Heart right ventricle (tissue), 16 donors: ENCODE data around the gene NKX6-1. TPM values are rescaled to one million over a fixed set of nuclear protein-coding genes. Genes with fewer than 3 reads are reported as not detected.

Source experiments
- ATAC-seq, 8 donors: fragments of 200-7000 bp; cut with Tn5 transposase; one replicate each; pipeline ENCODE4 v1.9.1; 2020; ENCODE audit warnings: mild to moderate bottlenecking in 8 of 8, moderate library complexity in 8 of 8, moderate number of reproducible peaks in 1 of 8
- DNase-seq, 2 donors: peaks; one replicate each; pipeline ENCODE4 v3.0.0-alpha.2; 2020
- H3K27ac ChIP-seq, 10 donors: fragments of 200-600 bp; sonication (generic) in 2 of 10; one replicate each; pipeline versions ENCODE4 v1.5.0 to v1.8.0; 2020 to 2022; ENCODE audit warnings: mild to moderate bottlenecking in 3 of 10
- H3K27me3 ChIP-seq, 7 donors: fragments of 200-600 bp; one replicate each; pipeline ENCODE4 v1.8.0; 2021 to 2022; ENCODE audit warnings: mild to moderate bottlenecking in 2 of 7
- H3K36me3 ChIP-seq, 9 donors: fragments of 200-600 bp; sonication (generic) in 1 of 9; one replicate each; pipeline versions ENCODE4 v1.5.0 to v1.8.0; 2020 to 2022; ENCODE audit warnings: mild to moderate bottlenecking in 2 of 9
- H3K4me1 ChIP-seq, 9 donors: fragments of 200-600 bp; sonication (generic) in 1 of 9; one replicate each; pipeline versions ENCODE4 v1.5.0 to v1.8.0; 2020 to 2022; ENCODE audit warnings: mild to moderate bottlenecking in 4 of 9
- H3K4me3 ChIP-seq, 10 donors: fragments of 200-600 bp; sonication (generic) in 2 of 10; one replicate each; pipeline versions ENCODE4 v1.5.0 to v1.8.0; 2020 to 2022; ENCODE audit warnings: mild to moderate bottlenecking in 7 of 10, moderate library complexity in 2 of 10
- H3K9me3 ChIP-seq, 11 donors: fragments of 200-600 bp in 10 of 11; sonication (generic) in 2 of 11; one replicate each; pipeline versions ENCODE4 v1.5.0 to v1.8.0; 2013 to 2022; ENCODE audit warnings: mild to moderate bottlenecking in 2 of 11, control low read depth in 1 of 11, moderate library complexity in 1 of 11
- CTCF ChIP-seq, 9 donors: fragments of 200-600 bp; sonication (generic) in 2 of 9; IDR thresholded peaks; one replicate each; pipeline versions ENCODE4 v1.5.0 to v1.8.0; 2021 to 2022; ENCODE audit warnings: antibody characterized with exemption in 9 of 9, mild to moderate bottlenecking in 5 of 9, moderate library complexity in 1 of 9
- WGBS, 2 donors: extraction: QIAGEN DNeasy Blood & Tissue Kit; methylation state at CpG; one replicate each; pipeline ENCODE4 v1.1.7; 2013; ENCODE audit warnings: inconsistent platforms in 1 of 2; 5-methylcytosine and 5-hydroxymethylcytosine counted together
- intact Hi-C, 10 donors: fragments of 100-400 bp; cut with DNase I; formaldehyde crosslinking; loops; one replicate each; pipeline versions ENCODE4 v1.11.1 to v1.14.2; 2022
- polyA plus RNA-seq, 2 donors: library from polyadenylated mRNA; stranded (reverse); fragments of 200-250 nt; gene quantifications; one replicate each; pipeline ENCODE4 v1.2.3, GENCODE V29; 2013
- total RNA-seq, 10 donors: library from RNA; stranded (reverse); fragmentation: NEBNext Ultra II Directional in 3 of 10; extraction: Animal tissue kit (Norgen Biotek cat#: 25700) in 3 of 10; gene quantifications; one replicate each; pipeline versions ENCODE4 v1.2.1 to v1.2.4, GENCODE V29; 2021 to 2023
- donor health status: Arrhythmogenic right ventricular cardiomyopathy.
- donor health status: ischemic (EF 13 %, LVEDD 7.1; RV severe dilation, severe dysfunction).
- donor health status: healthy with polysubstance abuse.
- donor health status: DM: no; HTN: yes; CAD: no.
- donor health status: DM: no; HTN: no; CAD: no.
- donor health status: ischemic (EF 25% LVEDD 6.9; RV normal size, moderate dysfunction).
- donor health status: ischemic (EF 25% LVEDD 5.7; RV mildly dilated, moderate dysfunction).
- donor health status: healthy.
- donor health status: DM: yes; HTN: yes; CAD: no.
- donor health status: Ischemic cardiomyopathy.
- donor health status: ischemic (EF 35%, LVEDD 5.7; RV mildly dilated, moderate dysfunction).
- donor health status: nonischemic (EF 11% LVEDD 7.7; RV severe dilation, severe dysfunction).
- donor health status: DM: yes; HTN: yes; CAD: no.
- donor health status: PGD.
- donor health status: ischemic (EF 29% LVEDD 5.4; RV normal size, mild dysfunction).
- donor health status: nonischemic (EF 23%, LVEDD 6.1; RV moderate dilation, normal function).

NKX6-1 gene
- total and polyA plus RNA-seq, 12 donors = not detected

GRCh38 chr4:84470204-84470785 is 28.8 kb downstream of the NKX6-1 start:
- Histone ChIP-seq H3K4me3 (no peak overlapping the region), H3K36me3 (no peaks in the 10 kb centered on the region), H3K4me1 (no peaks in the 10 kb centered on the region), H3K27me3 (peaks cover 0 to 44% (median 29%) of the 10 kb centered on the region in 7 donors), H3K27ac (no peak overlapping the region), H3K9me3 (no peaks in the 10 kb centered on the region)
- WGBS, 2 donors = 35 to 53% methylated on average over 4 of the region's 4 CpGs
- DNase-seq (no peak), ATAC-seq (no peak)
- intact Hi-C loops = no loop called here
- no peak for TF ChIP-seq CTCF (IDR thresholded peaks at IDR 0.05)

- no peak overlapping the region for H3K27ac ChIP-seq
- TF ChIP-seq CTCF (IDR thresholded peaks at IDR 0.05) = no peak
- no peak overlapping the region for H3K4me3 ChIP-seq
- ATAC-seq = no peak
- peaks cover 0 to 18% (median 0%) of the 10 kb centered on the region in 11 donors for H3K9me3 ChIP-seq
- no peaks in the 10 kb centered on the region for H3K36me3 ChIP-seq
- no peaks in the 10 kb centered on the region for H3K4me1 ChIP-seq
- intact Hi-C loops = no loop called here
- H3K27me3 ChIP-seq = peaks cover 0 to 32% (median 12%) of the 10 kb centered on the region in 7 donors
- no peak for DNase-seq
- 36 to 46% methylated on average over 3 of the region's 3 CpGs for WGBS, 2 donors
These were observed 31.5 kb downstream of the NKX6-1 start for GRCh38 chr4:84467601-84468000.

- no peak for TF ChIP-seq CTCF (IDR thresholded peaks at IDR 0.05)
- DNase-seq = no peak
- WGBS, 2 donors = 83 to 94% methylated on average over 1 of the region's 1 CpG
- intact Hi-C loops = no loop called here
- no peaks in the 10 kb centered on the region for H3K4me1 ChIP-seq
- peaks cover 0 to 18% (median 0%) of the 10 kb centered on the region in 11 donors for H3K9me3 ChIP-seq
- H3K27me3 ChIP-seq = peaks cover 0 to 25% (median 3%) of the 10 kb centered on the region in 7 donors
- no peak overlapping the region for H3K4me3 ChIP-seq
- no peak overlapping the region for H3K27ac ChIP-seq
- H3K36me3 ChIP-seq = no peaks in the 10 kb centered on the region
- no peak for ATAC-seq
These were observed 39.3 kb downstream of the NKX6-1 start for GRCh38 chr4:84459783-84460182.

- Histone ChIP-seq H3K4me1 (no peaks in the 10 kb centered on the region), H3K27me3 (peaks cover 0 to 16% (median 2%) of the 10 kb centered on the region in 7 donors), H3K27ac (no peak overlapping the region), H3K36me3 (no peaks in the 10 kb centered on the region), H3K4me3 (no peak overlapping the region), H3K9me3 (no peaks in the 10 kb centered on the region)
- TF ChIP-seq CTCF (IDR thresholded peaks at IDR 0.05) = no peak
- ATAC-seq (no peak), DNase-seq (no peak)
- WGBS, 2 donors = 58 to 61% methylated on average over 4 of the region's 4 CpGs
- intact Hi-C loops = no loop called here
These were observed 42.9 kb downstream of the NKX6-1 start for GRCh38 chr4:84456157-84456556.
